ENCODE measurements around the gene CLIP2. TPM values are rescaled to one million over a fixed set of nuclear protein-coding genes. Genes with fewer than 3 reads are reported as not detected.
"Not testable (repeated sequence)": the region's sequence is repeated elsewhere in the genome, so short reads cannot be mapped to it uniquely, and the experiment has no call there.

Gene CLIP2
- total RNA-seq, 1 donor, result 70.9 TPM

- no peaks in the 10 kb centered on the region for H3K4me1 ChIP-seq (ENCODE audit: insufficient read depth, low read length)
- H3K4me3 ChIP-seq (ENCODE audit: insufficient read depth, low read length), result no peak overlapping the region
- H2AFZ ChIP-seq (ENCODE audit: low read length), result no peak overlapping the region
- no peaks in the 10 kb centered on the region for H3K27me3 ChIP-seq (ENCODE audit: insufficient read depth, low read length)
- H3K4me2 ChIP-seq (ENCODE audit: insufficient read depth, low read length), result no peak overlapping the region
- H3K79me2 ChIP-seq (ENCODE audit: insufficient read depth, low read length), result no peaks in the 10 kb centered on the region
- no peak overlapping the region for H3K27ac ChIP-seq (ENCODE audit: low read depth, low read length)
- no peak for TF ChIP-seq CTCF (IDR thresholded peaks at IDR 0.05; ENCODE audit: extremely low read depth, low read depth, low read length)
- no peaks in the 10 kb centered on the region for H4K20me1 ChIP-seq (ENCODE audit: insufficient read depth, low read length)
- peak; percentile 72 for DNase-seq (ENCODE audit: insufficient read length, low spot score, missing footprints)
- peaks cover 21% of the 10 kb centered on the region for H3K36me3 ChIP-seq (ENCODE audit: insufficient read depth, low read length)
- no peaks in the 10 kb centered on the region for H3K9me3 ChIP-seq (ENCODE audit: low read depth, low read length)
Observed at GRCh38 chr7:74388880-74389415, 99.7 kb downstream of the CLIP2 start.

GRCh38 chr7:74393722-74394121 is 104.5 kb downstream of the CLIP2 start:
- DNase-seq (ENCODE audit: insufficient read length, low spot score, missing footprints), result peak; percentile 50
- not testable (repeated sequence) for H4K20me1 ChIP-seq (ENCODE audit: insufficient read depth, low read length); H3K27me3 ChIP-seq (ENCODE audit: insufficient read depth, low read length); H3K9me3 ChIP-seq (ENCODE audit: low read depth, low read length); H3K4me2 ChIP-seq (ENCODE audit: insufficient read depth, low read length); H3K27ac ChIP-seq (ENCODE audit: low read depth, low read length); H3K79me2 ChIP-seq (ENCODE audit: insufficient read depth, low read length); H3K4me3 ChIP-seq (ENCODE audit: insufficient read depth, low read length); H3K4me1 ChIP-seq (ENCODE audit: insufficient read depth, low read length); H2AFZ ChIP-seq (ENCODE audit: low read length)
- TF ChIP-seq CTCF (IDR thresholded peaks at IDR 0.05; ENCODE audit: extremely low read depth, low read depth, low read length), result peak; percentile 49
- H3K36me3 ChIP-seq (ENCODE audit: insufficient read depth, low read length), result peaks cover 32% of the 10 kb centered on the region

DNA sequence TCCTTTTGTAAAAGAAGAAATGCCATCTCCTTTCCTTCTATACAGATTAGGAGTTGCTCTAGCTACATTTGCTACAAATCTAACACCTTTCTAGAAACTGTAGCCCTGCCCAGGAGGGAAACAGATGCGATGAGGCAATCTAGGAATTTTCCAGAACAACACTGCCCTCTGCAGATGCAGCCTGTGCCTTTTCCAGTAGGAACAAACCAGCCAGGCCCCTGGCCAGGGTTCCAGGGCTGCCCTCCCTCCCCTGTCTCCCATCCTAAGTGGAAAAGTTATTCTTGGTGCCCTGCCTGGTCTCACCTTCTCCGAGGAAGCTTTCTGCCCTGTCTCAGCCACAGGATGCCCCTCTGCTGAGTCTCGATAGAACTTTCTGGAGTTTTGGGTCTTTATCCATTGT is 105.4 kb downstream of the CLIP2 start:
- H2AFZ ChIP-seq (ENCODE audit: low read length); H3K4me3 ChIP-seq (ENCODE audit: insufficient read depth, low read length); H4K20me1 ChIP-seq (ENCODE audit: insufficient read depth, low read length); H3K27ac ChIP-seq (ENCODE audit: low read depth, low read length); H3K4me1 ChIP-seq (ENCODE audit: insufficient read depth, low read length); H3K79me2 ChIP-seq (ENCODE audit: insufficient read depth, low read length); DNase-seq (ENCODE audit: insufficient read length, low spot score, missing footprints); H3K27me3 ChIP-seq (ENCODE audit: insufficient read depth, low read length); H3K9me3 ChIP-seq (ENCODE audit: low read depth, low read length); H3K4me2 ChIP-seq (ENCODE audit: insufficient read depth, low read length): not testable (repeated sequence)
- peaks cover 28% of the 10 kb centered on the region for H3K36me3 ChIP-seq (ENCODE audit: insufficient read depth, low read length)
- TF ChIP-seq CTCF (IDR thresholded peaks at IDR 0.05; ENCODE audit: extremely low read depth, low read depth, low read length), result peak; percentile 29

GRCh38 chr7:74395745-74396311 is 106.6 kb downstream of the CLIP2 start:
- peaks cover 32% of the 10 kb centered on the region for H3K36me3 ChIP-seq (ENCODE audit: insufficient read depth, low read length)
- no peak overlapping the region for H3K4me2 ChIP-seq (ENCODE audit: insufficient read depth, low read length)
- H3K9me3 ChIP-seq (ENCODE audit: low read depth, low read length), result no peaks in the 10 kb centered on the region
- no peaks in the 10 kb centered on the region for H3K4me1 ChIP-seq (ENCODE audit: insufficient read depth, low read length)
- no peak overlapping the region for H2AFZ ChIP-seq (ENCODE audit: low read length)
- H3K79me2 ChIP-seq (ENCODE audit: insufficient read depth, low read length), result no peaks in the 10 kb centered on the region
- no peak overlapping the region for H3K27ac ChIP-seq (ENCODE audit: low read depth, low read length)
- peaks cover 11% of the 10 kb centered on the region for H4K20me1 ChIP-seq (ENCODE audit: insufficient read depth, low read length)
- no peaks in the 10 kb centered on the region for H3K27me3 ChIP-seq (ENCODE audit: insufficient read depth, low read length)
- no peak overlapping the region for H3K4me3 ChIP-seq (ENCODE audit: insufficient read depth, low read length)
- DNase-seq (ENCODE audit: insufficient read length, low spot score, missing footprints), result no peak
- no peak for TF ChIP-seq CTCF (IDR thresholded peaks at IDR 0.05; ENCODE audit: extremely low read depth, low read depth, low read length)
